Left hindlimb (tissue), 1 donor: ENCODE measurements around the gene KLHDC4.
"Not testable (repeated sequence)": the region's sequence is repeated elsewhere in the genome, so short reads cannot be mapped to it uniquely, and the experiment has no call there.

ENCODE experiments used
- DNase-seq: peaks from one replicate; pipeline ENCODE4 v3.0.0-alpha.2; 2018

The KLHDC4 gene

DNA sequence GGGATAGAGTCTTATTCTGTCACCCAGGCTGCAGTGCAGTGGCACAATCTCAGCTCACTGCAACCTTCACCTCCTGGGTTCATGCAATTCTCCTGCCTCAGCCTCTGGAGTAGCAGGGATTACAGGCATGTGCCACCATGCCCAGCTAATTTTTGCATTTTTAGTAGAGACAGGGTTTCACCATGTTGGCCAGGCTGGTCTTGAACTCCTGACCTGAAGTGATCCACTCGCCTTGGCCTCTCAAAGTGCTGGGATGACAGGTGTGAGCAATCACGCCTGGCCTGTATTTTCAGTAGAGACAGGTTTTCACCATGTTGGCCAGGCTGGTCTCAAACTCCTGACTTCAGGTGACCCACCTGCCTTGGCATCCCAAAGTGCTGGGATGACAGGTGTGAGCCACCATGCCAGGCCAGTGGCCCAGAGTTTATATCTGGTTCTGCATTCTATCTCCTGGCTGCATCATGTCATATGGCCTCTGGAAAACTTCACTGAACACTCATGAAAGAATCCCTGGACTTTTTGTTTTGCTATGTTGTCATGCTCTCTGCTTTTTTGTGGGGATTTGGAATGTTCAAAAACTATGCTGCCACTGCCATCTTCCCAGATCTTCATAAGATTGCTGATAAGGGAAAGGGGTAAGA is 21.8 kb upstream of the KLHDC4 start:
- not testable (repeated sequence) for DNase-seq

DNA sequence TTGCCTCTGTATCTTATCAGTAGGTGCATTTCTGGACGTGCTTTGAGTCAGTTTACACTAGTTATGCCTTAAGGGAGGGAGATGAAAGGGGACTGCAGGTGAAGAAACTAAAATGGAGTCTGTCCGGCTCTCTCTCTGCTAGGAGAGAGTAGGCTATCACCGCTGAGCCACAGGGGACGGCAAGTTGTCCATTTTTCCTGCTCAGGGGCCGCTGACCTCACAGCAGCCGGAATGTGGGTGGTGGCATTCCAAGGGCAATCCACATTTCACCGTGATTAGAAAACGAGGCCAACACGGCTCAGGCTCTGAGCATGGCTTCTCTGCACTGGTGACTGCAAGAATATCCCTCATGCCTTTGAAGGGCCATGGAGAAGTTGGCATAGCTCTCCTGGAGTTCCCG is 19.0 kb upstream of the KLHDC4 start:
- no peak for DNase-seq

DNA sequence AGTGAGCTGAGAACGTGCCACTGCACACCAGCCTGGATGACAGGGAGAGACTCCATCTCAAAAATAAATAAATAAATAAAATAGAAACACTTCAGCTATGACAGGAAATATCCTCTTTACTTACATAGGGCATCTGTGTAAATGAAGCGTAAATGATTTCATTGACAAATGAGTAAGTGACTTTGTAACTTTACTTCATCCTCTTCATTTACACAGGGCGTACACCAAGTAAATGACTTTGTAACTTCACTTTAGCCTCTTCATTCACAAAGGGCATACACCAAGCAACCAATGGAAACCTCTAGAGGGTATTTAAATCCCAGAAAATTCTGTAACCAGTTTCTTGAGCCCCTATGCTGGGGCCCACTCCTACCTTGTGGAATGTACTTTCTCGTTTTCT is 16.2 kb upstream of the KLHDC4 start:
- no peak for DNase-seq

- no peak for DNase-seq
These were observed 14.7 kb upstream of the KLHDC4 start for GRCh38 chr16:87780385-87780989.

DNA sequence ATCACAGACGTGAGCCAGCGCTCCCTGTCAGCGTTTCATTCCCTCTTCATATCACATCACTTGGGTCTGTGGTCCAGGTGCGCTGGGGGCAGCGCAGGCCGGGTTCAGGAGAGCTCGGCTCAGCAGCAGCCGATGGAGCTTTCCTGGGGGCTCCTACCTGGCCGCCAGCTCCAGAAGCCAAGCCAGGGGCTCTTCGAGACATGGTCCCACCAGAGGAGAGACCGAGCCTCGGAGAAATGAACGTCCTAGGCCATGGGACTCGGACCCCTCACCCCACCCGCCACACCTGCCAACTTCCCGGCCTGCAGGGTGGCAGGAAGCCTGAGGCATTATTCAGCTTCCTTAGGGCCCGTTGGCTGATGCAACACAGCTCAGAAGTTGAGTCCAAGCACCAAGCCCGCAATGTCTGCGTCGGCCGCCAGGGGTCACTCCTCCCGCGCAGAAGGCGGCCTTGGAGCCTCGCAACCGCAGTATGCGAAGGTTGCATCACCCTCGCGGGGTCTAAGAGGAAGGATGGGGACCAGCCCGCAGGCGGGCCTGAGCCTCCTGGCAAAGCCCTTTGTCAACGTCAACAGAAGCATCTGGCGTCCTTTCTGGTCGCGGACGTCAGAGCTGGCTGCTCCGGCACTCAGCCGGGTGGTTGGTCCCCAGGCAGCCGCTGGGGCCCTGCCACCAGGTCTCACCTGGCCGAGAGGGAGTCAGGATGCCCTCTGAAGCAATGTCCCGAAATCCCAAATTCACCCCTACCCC is 13.2 kb upstream of the KLHDC4 start:
- DNase-seq, result peak; percentile 91

GRCh38 chr16:87778476-87778829 is 12.7 kb upstream of the KLHDC4 start:
- DNase-seq, result no peak

- not testable (repeated sequence) for DNase-seq
These were observed 8.1 kb upstream of the KLHDC4 start for GRCh38 chr16:87773836-87774235.

GRCh38 chr16:87767456-87767855 is 1.7 kb upstream of the KLHDC4 start:
- not testable (repeated sequence) for DNase-seq

DNA sequence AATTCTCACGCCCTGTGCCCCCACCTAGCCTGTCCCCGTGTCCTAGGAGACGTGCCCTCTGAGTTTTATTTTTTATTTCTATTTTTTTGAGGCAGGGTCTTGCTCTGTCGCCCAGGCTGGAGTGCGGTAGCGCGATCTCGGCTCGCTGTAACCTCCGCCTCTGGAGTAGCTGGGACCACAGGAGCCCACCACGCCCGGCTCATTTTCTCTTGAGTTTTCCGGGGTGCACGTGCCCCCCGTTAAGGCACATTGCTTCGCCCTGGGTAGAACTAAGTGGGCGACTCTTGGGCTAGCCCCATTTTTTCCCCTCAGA is 655 bp upstream of the KLHDC4 start:
- DNase-seq, result no peak

DNA sequence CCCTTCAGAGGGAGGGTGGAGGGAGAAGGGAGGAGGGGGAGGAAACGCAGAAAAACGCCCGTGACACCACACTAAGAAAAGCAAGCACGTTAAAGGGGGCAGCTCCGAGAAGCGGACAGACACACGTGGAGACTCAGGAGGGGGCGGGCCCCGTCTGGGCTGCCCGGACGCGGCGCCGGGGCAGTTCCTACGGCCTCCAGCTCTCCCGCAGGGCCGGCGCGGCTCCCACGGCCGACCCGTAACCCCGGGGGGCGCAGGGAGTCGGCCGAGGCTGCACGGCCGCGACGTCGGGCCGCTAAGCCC is 362 bp downstream of the KLHDC4 start:
- DNase-seq, result no peak

- no peak for DNase-seq
These were observed 950 bp downstream of the KLHDC4 start for GRCh38 chr16:87764600-87765472.

DNA sequence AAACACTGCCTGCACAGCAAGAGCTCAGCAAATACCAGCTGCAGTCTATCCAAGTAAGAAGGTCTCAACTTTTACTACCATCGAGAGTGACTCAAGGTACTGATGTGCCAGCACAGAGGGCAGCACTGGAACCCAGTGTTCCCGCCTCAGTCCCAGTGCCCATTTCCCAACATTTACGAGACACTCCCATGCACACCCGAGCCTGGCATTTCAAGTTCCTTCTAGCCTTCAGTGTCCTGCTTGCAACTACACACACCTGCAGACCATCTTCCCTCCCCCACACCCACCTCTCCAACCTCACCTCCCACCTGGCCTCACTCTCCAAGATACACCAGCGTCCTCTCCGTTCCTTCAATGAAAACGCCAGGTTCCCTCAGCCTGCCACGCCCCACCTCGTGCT is 3.2 kb downstream of the KLHDC4 start:
- DNase-seq, result no peak

GRCh38 chr16:87762071-87762571 is 3.7 kb downstream of the KLHDC4 start:
- DNase-seq, result no peak

DNA sequence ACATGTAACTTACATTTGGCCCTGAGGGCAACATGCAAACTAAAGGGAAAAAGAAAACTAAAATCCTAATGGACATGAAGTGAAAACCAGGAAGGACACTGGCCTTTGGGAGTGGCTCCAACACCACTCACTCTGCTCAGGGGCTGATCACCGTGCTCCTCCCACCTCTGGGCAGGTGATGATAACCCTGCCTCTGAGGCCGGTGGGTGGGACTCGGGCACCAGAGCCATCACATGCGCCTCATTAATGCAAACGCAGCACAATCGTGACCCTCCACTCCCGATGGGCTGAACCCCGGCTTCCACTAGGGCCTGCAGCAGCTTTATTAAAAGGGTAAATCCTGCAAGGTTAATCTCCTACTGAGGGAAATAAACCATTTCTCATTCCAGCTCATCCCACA is 4.7 kb downstream of the KLHDC4 start:
- DNase-seq, result no peak

GRCh38 chr16:87757841-87758426 is 7.9 kb downstream of the KLHDC4 start:
- no peak for DNase-seq

- DNase-seq, result no peak
These were observed 11.3 kb downstream of the KLHDC4 start for GRCh38 chr16:87754535-87754934.

GRCh38 chr16:87747626-87748414 is 18.0 kb downstream of the KLHDC4 start:
- DNase-seq, result no peak

GRCh38 chr16:87746178-87746577 is 19.6 kb downstream of the KLHDC4 start:
- DNase-seq, result no peak

DNA sequence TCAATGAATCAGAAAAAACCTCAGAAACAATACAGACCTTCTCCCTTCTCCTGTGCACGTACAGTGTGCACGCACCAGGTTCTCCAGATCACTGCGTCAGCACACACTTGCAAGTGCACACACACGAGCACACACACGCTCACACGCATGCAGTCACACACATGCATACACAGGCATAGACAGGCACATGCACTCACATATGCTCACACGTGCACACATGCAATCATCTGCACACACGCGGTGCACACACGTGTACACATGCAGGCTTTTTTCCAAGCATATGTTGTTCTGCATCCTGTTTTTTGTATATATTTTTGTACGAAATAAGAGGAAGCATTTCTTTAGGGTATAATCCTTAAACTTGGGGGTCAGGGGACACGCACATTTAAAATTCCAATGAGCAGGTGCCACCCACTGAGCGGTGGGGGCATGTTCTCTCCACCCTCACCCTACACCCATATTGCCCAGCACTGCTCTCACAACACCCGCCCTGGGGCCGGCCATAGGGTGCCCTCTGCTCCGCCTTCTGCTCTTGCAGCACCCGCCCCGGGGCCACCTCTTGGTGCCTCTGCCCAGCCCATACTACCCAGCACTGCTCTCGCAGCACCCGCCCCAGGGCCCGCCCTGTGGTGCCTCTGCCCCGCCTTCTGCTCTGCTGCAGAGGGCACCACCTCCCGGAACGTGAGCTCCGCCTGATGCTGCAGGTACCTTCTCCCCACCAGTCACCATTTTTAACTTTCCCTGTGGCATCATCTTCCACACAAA is 20.9 kb downstream of the KLHDC4 start:
- DNase-seq, result no peak

DNA sequence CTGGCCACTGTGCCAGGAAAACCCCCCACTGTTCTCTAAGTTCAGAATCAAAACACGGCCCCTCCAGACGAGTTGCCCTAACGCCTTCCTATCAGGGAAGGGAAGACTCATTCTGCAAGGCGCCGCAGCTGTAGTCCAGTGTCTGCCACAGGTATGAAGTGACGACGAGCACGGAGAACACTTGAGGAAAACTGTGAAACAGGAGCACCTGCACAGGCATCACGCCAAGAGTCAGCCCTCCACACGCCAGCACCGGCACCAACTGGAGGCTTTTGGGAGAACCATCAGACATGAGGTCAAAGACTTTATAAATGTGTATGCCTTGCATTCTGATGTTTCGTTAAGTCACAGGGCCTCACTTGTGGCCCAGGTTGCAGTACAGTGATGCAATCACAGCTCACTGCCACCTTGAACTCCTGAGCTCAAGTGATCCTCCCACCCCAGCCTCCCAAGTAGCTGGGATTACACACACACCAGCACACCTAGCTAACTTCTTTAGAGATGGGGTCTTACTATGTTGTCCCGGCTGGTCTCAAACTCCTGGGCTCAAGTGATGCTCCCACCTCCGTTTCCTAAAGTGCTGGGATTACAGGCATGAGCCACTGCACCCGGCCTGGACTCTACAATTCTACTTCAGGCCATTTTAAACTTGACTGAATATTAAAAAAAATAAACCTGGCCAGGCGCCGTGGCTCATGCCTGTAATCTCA is 22.9 kb downstream of the KLHDC4 start:
- DNase-seq, result no peak
